IPS-18a (cell line): ENCODE measurements around the gene ARL16.

Experiments
- H3K27ac ChIP-seq: one replicate; pipeline ENCODE4 v1.5.1; 2013; ENCODE audit warnings: low read length
- H3K27me3 ChIP-seq: one replicate; pipeline ENCODE4 v1.6.1; 2013; ENCODE audit warnings: mild to moderate bottlenecking, low read length; ENCODE audit not compliant: control insufficient read depth, insufficient read depth
- H3K36me3 ChIP-seq: one replicate; pipeline ENCODE4 v1.6.1; 2013; ENCODE audit warnings: low read depth, low read length; ENCODE audit not compliant: control insufficient read depth
- H3K4me1 ChIP-seq: one replicate; pipeline ENCODE4 v1.6.1; 2013; ENCODE audit warnings: low read depth, low read length; ENCODE audit not compliant: control insufficient read depth
- H3K4me3 ChIP-seq: one replicate; pipeline ENCODE4 v1.5.1; 2013; ENCODE audit warnings: low read length
- H3K9ac ChIP-seq: one replicate; pipeline ENCODE4 v1.6.1; 2013; ENCODE audit warnings: mild to moderate bottlenecking, low read length, moderate library complexity
- H3K9me3 ChIP-seq: one replicate; pipeline ENCODE4 v1.6.1; 2013; ENCODE audit warnings: low read depth, low read length; ENCODE audit not compliant: control insufficient read depth

ARL16 gene

DNA sequence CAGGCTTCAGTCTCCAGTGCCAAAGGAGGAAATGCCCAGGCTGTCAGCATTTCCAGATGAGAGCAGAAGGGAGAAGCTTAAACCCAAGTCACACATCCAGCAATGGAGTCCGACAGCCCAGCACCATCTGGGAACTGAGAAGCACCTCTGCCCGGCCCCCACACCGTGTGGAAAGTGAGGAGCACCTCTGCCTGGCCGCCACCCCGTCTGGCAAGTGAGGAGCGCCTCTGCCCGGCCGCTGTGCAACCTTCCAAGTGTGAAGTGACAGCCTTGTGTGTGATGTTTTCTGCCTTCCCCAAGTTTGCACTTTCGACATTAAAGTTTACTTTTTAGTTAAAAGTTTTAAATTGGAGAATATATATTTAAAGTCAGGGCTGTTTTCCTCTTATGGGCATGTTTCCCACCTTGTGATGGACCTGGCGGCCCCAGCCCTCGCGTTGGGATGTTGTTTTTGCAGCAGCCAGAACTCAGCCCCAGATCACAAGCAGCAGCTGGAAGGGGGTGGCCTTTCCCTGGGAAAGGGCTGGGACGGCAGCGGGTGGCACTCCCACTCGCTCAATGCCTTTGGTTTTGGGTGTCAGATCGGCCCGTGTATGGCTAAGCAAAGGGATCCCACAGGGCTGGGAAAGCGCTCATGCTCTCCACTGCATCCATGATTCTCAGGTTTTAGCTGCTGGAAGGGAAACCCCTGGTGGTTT, 9.9 kb downstream of the ARL16 start:
- no peaks in the 10 kb centered on the region for H3K27me3 ChIP-seq
- no peaks in the 10 kb centered on the region for H3K9me3 ChIP-seq
- H3K36me3 ChIP-seq = peaks cover 48% of the 10 kb centered on the region
- H3K4me3 ChIP-seq = no peak overlapping the region
- H3K27ac ChIP-seq = no peak overlapping the region
- no peak overlapping the region for H3K9ac ChIP-seq
- H3K4me1 ChIP-seq = no peaks in the 10 kb centered on the region

DNA sequence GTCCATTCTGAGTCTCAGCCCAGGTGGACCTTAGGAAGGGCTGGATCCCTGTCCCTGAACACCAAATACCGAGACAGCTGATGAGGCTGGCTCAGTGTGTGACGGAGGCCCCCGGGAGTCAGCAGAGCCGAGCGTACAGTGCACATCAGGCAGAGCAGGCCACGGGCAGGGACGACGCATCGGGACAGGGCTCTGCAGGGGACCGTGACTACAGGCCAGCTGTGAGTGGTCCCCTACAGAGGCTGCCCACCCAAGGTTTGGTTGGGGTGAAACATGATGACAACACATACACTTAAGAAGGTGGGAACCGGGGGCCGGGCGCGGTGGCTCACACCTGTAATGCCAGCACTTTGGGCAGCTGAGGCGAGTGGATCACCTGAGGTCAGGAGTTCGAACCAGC, 10.6 kb downstream of the ARL16 start:
- Histone ChIP-seq H3K27ac (no peak overlapping the region), H3K4me3 (no peak overlapping the region), H3K36me3 (peaks cover 54% of the 10 kb centered on the region), H3K4me1 (no peaks in the 10 kb centered on the region), H3K9me3 (no peaks in the 10 kb centered on the region), H3K9ac (no peak overlapping the region), H3K27me3 (no peaks in the 10 kb centered on the region)

- Histone ChIP-seq H3K4me1 (no peaks in the 10 kb centered on the region), H3K9ac (no peak overlapping the region), H3K36me3 (peaks cover 54% of the 10 kb centered on the region), H3K4me3 (no peak overlapping the region), H3K9me3 (no peaks in the 10 kb centered on the region), H3K27ac (no peak overlapping the region), H3K27me3 (no peaks in the 10 kb centered on the region)
These were observed 11.1 kb downstream of the ARL16 start for GRCh38 chr17:81672504-81672903.

DNA sequence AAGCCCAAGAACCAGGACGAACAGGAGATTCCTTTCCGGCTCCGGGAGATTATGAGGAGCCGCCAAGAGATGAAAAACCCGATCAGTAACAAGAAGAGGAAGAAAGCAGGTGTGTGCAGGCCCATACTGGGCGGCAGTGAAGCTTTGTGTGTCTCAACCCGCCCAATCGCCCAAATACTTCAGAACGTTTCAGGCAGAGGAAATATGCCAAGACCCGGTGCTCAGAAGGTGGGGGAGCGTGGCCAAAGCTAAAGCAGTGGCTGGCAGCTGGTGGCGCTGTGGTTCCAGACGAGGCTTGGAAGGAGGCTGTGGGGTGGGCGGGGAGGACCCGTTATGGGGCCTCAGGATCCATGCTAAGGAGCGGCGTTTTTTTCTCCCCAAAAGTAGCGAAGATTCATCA, 15.8 kb downstream of the ARL16 start:
- H3K9ac ChIP-seq = no peak overlapping the region
- no peaks in the 10 kb centered on the region for H3K27me3 ChIP-seq
- peak overlapping the region; percentile 84 for H3K4me3 ChIP-seq
- no peaks in the 10 kb centered on the region for H3K9me3 ChIP-seq
- no peak overlapping the region for H3K27ac ChIP-seq
- H3K36me3 ChIP-seq = peaks cover 42% of the 10 kb centered on the region
- peaks cover 7% of the 10 kb centered on the region for H3K4me1 ChIP-seq

DNA sequence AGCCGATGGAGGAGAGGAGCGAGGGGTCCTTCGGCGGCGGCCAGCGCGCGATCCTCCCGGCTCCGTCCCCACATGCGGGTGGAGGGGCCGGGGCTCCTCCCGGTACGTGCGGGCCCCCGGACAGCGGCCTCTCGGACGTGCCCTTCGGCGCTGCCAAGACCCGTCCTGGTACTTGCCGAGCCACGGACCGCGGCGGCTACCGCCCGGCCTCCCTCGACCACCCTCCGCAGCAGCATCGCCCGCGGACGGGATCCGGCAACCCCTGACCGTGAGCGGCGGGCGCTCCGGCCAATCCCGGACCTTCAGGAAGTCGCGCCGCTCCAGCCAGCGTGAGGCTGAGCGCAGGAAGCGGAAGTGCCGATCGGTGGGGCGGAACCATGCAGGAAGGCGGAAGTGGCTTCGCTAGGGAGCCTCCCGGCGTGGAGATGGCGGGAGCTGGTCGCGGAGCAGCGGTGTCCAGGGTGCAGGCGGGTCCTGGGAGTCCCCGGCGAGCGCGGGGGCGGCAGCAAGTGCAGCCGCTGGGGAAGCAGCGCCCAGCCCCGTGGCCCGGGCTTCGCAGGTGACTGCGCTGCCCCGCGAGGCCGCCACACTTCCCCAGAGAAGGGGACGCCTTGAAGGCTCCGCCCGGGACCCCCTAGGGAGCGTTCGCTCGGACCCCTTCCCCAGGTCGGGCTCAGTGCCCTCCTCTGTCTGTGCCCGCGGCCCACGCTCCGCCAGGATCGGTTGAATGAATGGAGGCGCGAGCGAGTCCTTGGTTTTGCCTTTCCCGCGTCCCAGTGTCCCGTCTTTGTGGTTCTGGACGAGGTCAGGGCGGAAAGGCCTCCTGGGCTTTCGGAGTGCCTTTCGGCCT, 17.0 kb downstream of the ARL16 start, which contains the start of the genes CCDC137 and OXLD1:
CCDC137 (plus strand) TSS at position 396 of the 850 bp plus-strand sequence; CDS start at position 426, 30 bp downstream.
OXLD1 (minus strand) TSS at position 264 of the 850 bp plus-strand sequence; CDS start at position 236, 28 bp downstream.
- H3K27ac ChIP-seq = peak within 1 kb of the TSS; percentile 12
- H3K9ac ChIP-seq = peak within 1 kb of the TSS; percentile 87
- peak within 1 kb of the TSS; percentile 84 for H3K4me3 ChIP-seq
- H3K27me3 ChIP-seq = no peaks in the 10 kb centered on the region
- no peaks in the 10 kb centered on the region for H3K9me3 ChIP-seq
- peaks cover 7% of the 10 kb centered on the region for H3K4me1 ChIP-seq
- H3K36me3 ChIP-seq = peaks cover 30% of the 10 kb centered on the region

DNA sequence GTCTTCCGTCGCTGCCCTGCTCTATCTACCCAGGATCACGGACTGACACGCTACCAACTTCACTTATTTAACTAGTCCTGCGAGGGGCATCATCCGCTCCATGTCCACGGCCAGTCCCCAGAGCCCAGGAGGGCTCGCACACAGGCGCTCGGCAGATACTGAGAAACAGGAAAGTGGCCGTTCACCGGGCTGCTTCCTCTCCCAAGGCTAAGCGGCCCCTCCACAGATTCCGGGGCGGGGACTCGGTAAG, 17.6 kb downstream of the ARL16 start:
- peak overlapping the region; percentile 12 for H3K27ac ChIP-seq
- no peaks in the 10 kb centered on the region for H3K9me3 ChIP-seq
- H3K4me1 ChIP-seq = peaks cover 7% of the 10 kb centered on the region
- H3K9ac ChIP-seq = peak overlapping the region; percentile 87
- H3K36me3 ChIP-seq = peaks cover 24% of the 10 kb centered on the region
- H3K27me3 ChIP-seq = no peaks in the 10 kb centered on the region
- peak overlapping the region; percentile 84 for H3K4me3 ChIP-seq

GRCh38 chr17:81665205-81666091, 18.1 kb downstream of the ARL16 start:
- Histone ChIP-seq H3K4me1 (peaks cover 7% of the 10 kb centered on the region), H3K36me3 (peaks cover 22% of the 10 kb centered on the region)

GRCh38 chr17:81664051-81664470, 19.5 kb downstream of the ARL16 start:
- H3K27ac ChIP-seq = no peak overlapping the region
- H3K27me3 ChIP-seq = no peaks in the 10 kb centered on the region
- H3K9ac ChIP-seq = no peak overlapping the region
- H3K4me1 ChIP-seq = peaks cover 7% of the 10 kb centered on the region
- H3K9me3 ChIP-seq = no peaks in the 10 kb centered on the region
- no peak overlapping the region for H3K4me3 ChIP-seq
- peaks cover 9% of the 10 kb centered on the region for H3K36me3 ChIP-seq

More at GRCh38 chr17:81665205-81666091, 18.1 kb downstream of the ARL16 start:
- Histone ChIP-seq H3K9ac (peak overlapping the region; percentile 87), H3K27ac (peak overlapping the region; percentile 12), H3K9me3 (no peaks in the 10 kb centered on the region), H3K4me3 (peak overlapping the region; percentile 84), H3K27me3 (no peaks in the 10 kb centered on the region)

DNA sequence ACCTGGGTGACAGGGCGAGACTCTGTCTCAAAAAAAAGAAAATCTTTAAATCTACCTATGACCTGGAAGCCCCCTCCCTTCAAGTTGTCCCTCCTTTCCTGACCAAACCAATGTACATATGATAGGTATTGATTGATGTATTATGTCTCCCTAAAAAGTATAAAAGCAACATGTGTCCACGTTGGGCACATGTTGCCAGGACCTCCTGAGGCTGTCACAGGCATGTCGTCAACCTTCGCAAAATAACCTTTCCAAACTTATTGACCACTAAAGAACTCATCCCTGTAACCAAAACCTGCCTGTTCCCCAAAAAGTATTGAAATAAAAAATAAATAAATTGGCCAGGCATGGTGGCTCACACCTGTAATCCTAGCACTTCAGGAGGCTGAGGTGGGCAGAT, 21.6 kb downstream of the ARL16 start:
- H3K27ac ChIP-seq = no peak overlapping the region
- no peaks in the 10 kb centered on the region for H3K27me3 ChIP-seq
- H3K36me3 ChIP-seq = no peaks in the 10 kb centered on the region
- peaks cover 7% of the 10 kb centered on the region for H3K4me1 ChIP-seq
- H3K9ac ChIP-seq = no peak overlapping the region
- no peak overlapping the region for H3K4me3 ChIP-seq
- no peaks in the 10 kb centered on the region for H3K9me3 ChIP-seq

DNA sequence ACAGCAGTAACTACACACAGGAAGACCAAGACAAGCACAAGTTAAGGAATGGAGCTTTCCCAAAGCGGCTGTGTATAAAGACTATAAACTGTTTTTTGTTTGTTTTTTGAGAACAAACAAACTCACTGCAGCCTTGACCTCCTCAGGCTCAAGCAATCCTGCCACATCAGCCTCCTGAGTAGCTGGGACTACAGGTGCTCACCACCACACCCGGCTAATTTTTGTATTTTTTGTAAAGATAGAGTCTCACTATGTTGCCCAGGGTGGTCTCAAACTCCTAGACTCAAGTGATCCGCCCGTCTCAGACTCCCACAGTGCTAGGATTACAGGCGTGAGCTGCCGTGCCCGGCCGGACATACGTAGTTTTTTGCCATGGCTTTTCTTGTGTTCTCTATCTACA, 23.2 kb downstream of the ARL16 start:
- H3K27ac ChIP-seq = no peak overlapping the region

GRCh38 chr17:81659038-81659437, 24.6 kb downstream of the ARL16 start:
- H3K4me3 ChIP-seq = no peak overlapping the region
- no peak overlapping the region for H3K9ac ChIP-seq
- H3K4me1 ChIP-seq = no peaks in the 10 kb centered on the region
- H3K9me3 ChIP-seq = no peaks in the 10 kb centered on the region
- no peaks in the 10 kb centered on the region for H3K36me3 ChIP-seq
- no peaks in the 10 kb centered on the region for H3K27me3 ChIP-seq
- H3K27ac ChIP-seq = no peak overlapping the region

More for the DNA sequence above, 23.2 kb downstream of the ARL16 start:
- H3K27me3 ChIP-seq = no peaks in the 10 kb centered on the region
- no peak overlapping the region for H3K9ac ChIP-seq
- no peak overlapping the region for H3K4me3 ChIP-seq
- H3K4me1 ChIP-seq = peaks cover 4% of the 10 kb centered on the region
- H3K9me3 ChIP-seq = no peaks in the 10 kb centered on the region
- no peaks in the 10 kb centered on the region for H3K36me3 ChIP-seq
